ENCODE measurements around the gene DGKD.

GRCh38 chr2:233379034-233379433 is 24.7 kb downstream of the DGKD start:
- TF ChIP-seq CTCF (IDR thresholded peaks at IDR 0.05; ENCODE audit: insufficient read depth, low read length): no peak
- TF ChIP-seq POLR2AphosphoS5 (IDR thresholded peaks at IDR 0.05; ENCODE audit: low read depth): no peak
- no peak for TF ChIP-seq SPI1 (IDR thresholded peaks at IDR 0.05; ENCODE audit: borderline replicate concordance, low read depth)
- TF ChIP-seq REST (IDR thresholded peaks at IDR 0.05; ENCODE audit: insufficient replicate concordance, low read depth): no peak
- TF ChIP-seq GABPA (IDR thresholded peaks at IDR 0.05; ENCODE audit: low read depth): no peak
